ENCODE measurements around the gene ZBED4.

DNA sequence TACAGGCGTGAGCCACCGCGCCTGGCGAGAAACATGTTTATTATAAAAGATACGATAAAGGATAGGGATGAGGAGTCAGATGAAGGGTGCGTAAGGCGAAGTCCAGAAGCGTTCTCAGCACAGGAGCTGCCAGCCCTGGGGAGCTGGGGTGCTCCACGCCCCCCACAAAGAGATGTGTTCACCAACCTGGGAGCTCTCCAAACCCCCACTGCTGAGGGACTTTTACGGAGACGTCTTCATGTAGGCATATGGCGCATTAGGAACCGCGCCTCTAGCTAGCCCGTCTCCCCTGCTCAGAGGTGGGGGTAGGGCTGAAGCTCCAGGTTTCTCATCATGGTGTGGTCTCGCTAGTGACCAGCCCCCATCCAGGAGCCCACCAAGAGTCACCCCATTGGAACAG is 8.4 kb upstream of the ZBED4 start:
- TF ChIP-seq POLR2A (IDR thresholded peaks at IDR 0.05) = no peak
- TF ChIP-seq EP300 (IDR thresholded peaks at IDR 0.05) = no peak
- TF ChIP-seq, protein P1, sequence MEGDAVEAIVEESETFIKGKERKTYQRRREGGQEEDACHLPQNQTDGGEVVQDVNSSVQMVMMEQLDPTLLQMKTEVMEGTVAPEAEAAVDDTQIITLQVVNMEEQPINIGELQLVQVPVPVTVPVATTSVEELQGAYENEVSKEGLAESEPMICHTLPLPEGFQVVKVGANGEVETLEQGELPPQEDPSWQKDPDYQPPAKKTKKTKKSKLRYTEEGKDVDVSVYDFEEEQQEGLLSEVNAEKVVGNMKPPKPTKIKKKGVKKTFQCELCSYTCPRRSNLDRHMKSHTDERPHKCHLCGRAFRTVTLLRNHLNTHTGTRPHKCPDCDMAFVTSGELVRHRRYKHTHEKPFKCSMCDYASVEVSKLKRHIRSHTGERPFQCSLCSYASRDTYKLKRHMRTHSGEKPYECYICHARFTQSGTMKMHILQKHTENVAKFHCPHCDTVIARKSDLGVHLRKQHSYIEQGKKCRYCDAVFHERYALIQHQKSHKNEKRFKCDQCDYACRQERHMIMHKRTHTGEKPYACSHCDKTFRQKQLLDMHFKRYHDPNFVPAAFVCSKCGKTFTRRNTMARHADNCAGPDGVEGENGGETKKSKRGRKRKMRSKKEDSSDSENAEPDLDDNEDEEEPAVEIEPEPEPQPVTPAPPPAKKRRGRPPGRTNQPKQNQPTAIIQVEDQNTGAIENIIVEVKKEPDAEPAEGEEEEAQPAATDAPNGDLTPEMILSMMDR (IDR thresholded peaks at IDR 0.05) = no peak
